Urothelium cell line (cell line): ENCODE measurements around the gene GNG5.
"Not testable (repeated sequence)": the region's sequence is repeated elsewhere in the genome, so short reads cannot be mapped to it uniquely, and the experiment has no call there.

Experiments used
- DNase-seq: peaks from one replicate; pipeline ENCODE4 v3.0.0; 2011; ENCODE audit warnings: low spot score, mixed read lengths
- FAIRE-seq: peaks from 2 replicates; lab custom pipeline; 2011; peaks lifted over from hg19 to GRCh38; lab: Jason Lieb, UNC

GNG5 gene

GRCh38 chr1:84492726-84493125 lies 13.7 kb downstream of the GNG5 start:
- FAIRE-seq: no peak
- DNase-seq: no peak

GRCh38 chr1:84489766-84490165 lies 16.6 kb downstream of the GNG5 start:
- DNase-seq: no peak
- FAIRE-seq: no peak

- no peak for FAIRE-seq
- no peak for DNase-seq
These were observed 18.3 kb downstream of the GNG5 start for GRCh38 chr1:84488107-84488506.

GRCh38 chr1:84481317-84481716 lies 25.1 kb downstream of the GNG5 start:
- FAIRE-seq: no peak
- DNase-seq: no peak

- DNase-seq (no peak), FAIRE-seq (no peak)
These were observed 25.7 kb downstream of the GNG5 start for GRCh38 chr1:84480650-84481049.

- FAIRE-seq (no peak), DNase-seq (no peak)
These were observed 26.4 kb downstream of the GNG5 start for GRCh38 chr1:84479998-84480397.

GRCh38 chr1:84478876-84479868 lies 27.2 kb downstream of the GNG5 start, which contains the start of gene RPF1:
Gene RPF1 (plus strand): TSS chr1:84479266. CDS start chr1:84479282, 16 bp downstream.
- FAIRE-seq: no peak
- peak; percentile 82 for DNase-seq

- DNase-seq (no peak), FAIRE-seq (no peak)
These were observed 30.2 kb downstream of the GNG5 start for GRCh38 chr1:84476225-84476624.

- DNase-seq: no peak
- no peak for FAIRE-seq
These were observed 39.1 kb downstream of the GNG5 start for GRCh38 chr1:84467298-84467697.

GRCh38 chr1:84462118-84462517 lies 44.3 kb downstream of the GNG5 start:
- FAIRE-seq: no peak
- DNase-seq: no peak

GRCh38 chr1:84452436-84452835 lies 53.9 kb downstream of the GNG5 start:
- FAIRE-seq: no peak
- no peak for DNase-seq

GRCh38 chr1:84450910-84451309 lies 55.5 kb downstream of the GNG5 start:
- FAIRE-seq: no peak
- no peak for DNase-seq

GRCh38 chr1:84448704-84449103 lies 57.7 kb downstream of the GNG5 start:
- not testable (repeated sequence) for FAIRE-seq, DNase-seq
